ENCODE data around the gene GRPEL1. TPM values are rescaled to one million over a fixed set of nuclear protein-coding genes. Genes with fewer than 3 reads are reported as not detected.
A peak's percentile ranks its signal among the peaks of the same experiment; 100 is the strongest.

GRPEL1 gene
- polyA plus RNA-seq, 3 donors = 34.8 to 43.4 (median 36.5) TPM

GRCh38 chr4:7052923-7053715 is 14.7 kb downstream of the GRPEL1 start:
- no peak for DNase-seq (ENCODE audit: extremely low read depth in 1 of 11, low read depth in 9 of 11, low spot score in 4 of 11)

- DNase-seq (ENCODE audit: extremely low read depth in 1 of 11, low read depth in 9 of 11, low spot score in 4 of 11) = no peak
These were observed 15.6 kb downstream of the GRPEL1 start for GRCh38 chr4:7052313-7052712.

GRCh38 chr4:7051905-7052304 is 16.0 kb downstream of the GRPEL1 start:
- no peak for DNase-seq (ENCODE audit: extremely low read depth in 1 of 11, low read depth in 9 of 11, low spot score in 4 of 11)

GRCh38 chr4:7051144-7051495 is 16.7 kb downstream of the GRPEL1 start:
- DNase-seq (ENCODE audit: extremely low read depth in 1 of 11, low read depth in 9 of 11, low spot score in 4 of 11) = no peak

GRCh38 chr4:7050481-7051143 is 17.3 kb downstream of the GRPEL1 start:
- no peak for DNase-seq (ENCODE audit: extremely low read depth in 1 of 11, low read depth in 9 of 11, low spot score in 4 of 11)

GRCh38 chr4:7049739-7050138 is 18.1 kb downstream of the GRPEL1 start:
- DNase-seq (ENCODE audit: extremely low read depth in 1 of 11, low read depth in 9 of 11, low spot score in 4 of 11) = no peak

- no peak for DNase-seq (ENCODE audit: extremely low read depth in 1 of 11, low read depth in 9 of 11, low spot score in 4 of 11)
These were observed 18.6 kb downstream of the GRPEL1 start for GRCh38 chr4:7049295-7049694.

- no peak for DNase-seq (ENCODE audit: extremely low read depth in 1 of 11, low read depth in 9 of 11, low spot score in 4 of 11)
These were observed 19.2 kb downstream of the GRPEL1 start for GRCh38 chr4:7048642-7049041.

GRCh38 chr4:7046971-7047370 is 20.9 kb downstream of the GRPEL1 start:
- DNase-seq (ENCODE audit: extremely low read depth in 1 of 11, low read depth in 9 of 11, low spot score in 4 of 11) = no peak

GRCh38 chr4:7045961-7046921 is 21.6 kb downstream of the GRPEL1 start:
- DNase-seq (ENCODE audit: extremely low read depth in 1 of 11, low read depth in 9 of 11, low spot score in 4 of 11) = no peak

- DNase-seq (ENCODE audit: extremely low read depth in 1 of 11, low read depth in 9 of 11, low spot score in 4 of 11) = no peak
These were observed 22.3 kb downstream of the GRPEL1 start for GRCh38 chr4:7045553-7045952.

- no peak for DNase-seq (ENCODE audit: extremely low read depth in 1 of 11, low read depth in 9 of 11, low spot score in 4 of 11)
These were observed 23.5 kb downstream of the GRPEL1 start for GRCh38 chr4:7044137-7044930.

GRCh38 chr4:7043284-7044136 is 24.4 kb downstream of the GRPEL1 start, which contains the start of gene TADA2B:
Gene TADA2B (plus strand): TSS chr4:7043372. CDS start chr4:7043580, 208 bp downstream.
- DNase-seq (ENCODE audit: extremely low read depth in 1 of 11, low read depth in 9 of 11, low spot score in 4 of 11) = no peak

GRCh38 chr4:7042503-7043283 is 25.2 kb downstream of the GRPEL1 start:
- peak; percentile 89 to 98 (median 97) for DNase-seq (ENCODE audit: extremely low read depth in 1 of 11, low read depth in 9 of 11, low spot score in 4 of 11)

- no peak for DNase-seq (ENCODE audit: extremely low read depth in 1 of 11, low read depth in 9 of 11, low spot score in 4 of 11)
These were observed 25.9 kb downstream of the GRPEL1 start for GRCh38 chr4:7041801-7042502.

GRCh38 chr4:7041246-7041645 is 26.6 kb downstream of the GRPEL1 start:
- no peak for DNase-seq (ENCODE audit: extremely low read depth in 1 of 11, low read depth in 9 of 11, low spot score in 4 of 11)

GRCh38 chr4:7040765-7041164 is 27.1 kb downstream of the GRPEL1 start:
- DNase-seq (ENCODE audit: extremely low read depth in 1 of 11, low read depth in 9 of 11, low spot score in 4 of 11) = no peak

All from renal cortex interstitium (tissue), 11 donors.